HG02981 (cell line): ENCODE data around the gene ABCC1.
"Not testable (repeated sequence)": the region's sequence is repeated elsewhere in the genome, so short reads cannot be mapped to it uniquely, and the experiment has no call there.

ENCODE experiments used
- ATAC-seq: cut with Tn5 transposase; IDR thresholded peaks from one replicate; pipeline ENCODE4 v1.9.1; 2021; ENCODE audit warnings: mild to moderate bottlenecking, moderate library complexity; ENCODE audit not compliant: unreplicated experiment

ABCC1 gene

DNA sequence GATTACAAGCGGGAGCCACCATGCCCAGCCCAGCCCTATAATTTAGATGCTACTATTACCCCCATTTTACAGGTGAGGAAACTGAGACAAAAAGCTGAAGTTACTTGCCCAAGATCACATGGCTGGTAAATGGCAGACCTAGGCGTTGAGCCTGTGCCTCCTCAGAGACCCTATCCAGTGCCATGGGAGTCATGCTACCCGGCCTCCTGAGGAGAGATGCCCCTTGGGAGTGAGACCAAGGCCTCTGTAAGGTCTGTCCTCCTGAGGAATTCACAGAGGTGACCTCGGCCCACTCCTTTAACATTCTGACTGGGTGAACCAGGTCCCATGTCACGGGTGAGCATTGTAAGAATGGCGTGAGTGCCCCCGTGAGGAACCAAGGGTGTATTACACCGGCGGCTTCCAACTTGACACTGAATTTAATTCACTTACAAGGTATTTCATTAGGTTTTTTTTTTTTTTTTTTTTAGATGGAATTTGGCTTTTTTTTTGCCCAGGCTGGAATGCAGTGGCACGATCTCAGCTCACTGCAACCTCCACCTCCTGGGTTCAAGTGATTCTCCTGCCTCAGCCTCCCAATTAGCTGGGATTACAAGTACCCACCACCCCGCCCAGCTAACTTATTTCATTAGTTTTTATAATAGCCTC lies 178.2 kb downstream of the ABCC1 start:
- ATAC-seq = peak; percentile 60

DNA sequence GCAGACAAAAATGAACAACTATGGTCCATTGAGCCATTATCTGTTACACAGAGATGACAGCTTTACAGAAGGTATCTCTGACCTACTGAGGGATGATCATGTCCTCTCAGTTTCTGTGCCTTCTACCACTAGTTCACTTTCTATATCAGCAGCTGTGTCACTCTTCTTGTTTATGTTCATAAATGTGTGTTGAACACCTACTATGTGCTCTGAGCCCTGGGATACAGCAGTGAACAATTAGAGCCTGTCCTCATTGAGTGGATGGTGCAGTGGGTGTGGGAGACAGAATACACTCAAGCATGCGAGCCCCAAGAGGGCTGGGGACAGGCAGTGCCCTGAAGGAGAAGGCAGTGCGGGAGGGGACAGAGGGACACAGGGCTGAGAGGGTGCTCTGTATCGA lies 181.8 kb downstream of the ABCC1 start:
- ATAC-seq = no peak

DNA sequence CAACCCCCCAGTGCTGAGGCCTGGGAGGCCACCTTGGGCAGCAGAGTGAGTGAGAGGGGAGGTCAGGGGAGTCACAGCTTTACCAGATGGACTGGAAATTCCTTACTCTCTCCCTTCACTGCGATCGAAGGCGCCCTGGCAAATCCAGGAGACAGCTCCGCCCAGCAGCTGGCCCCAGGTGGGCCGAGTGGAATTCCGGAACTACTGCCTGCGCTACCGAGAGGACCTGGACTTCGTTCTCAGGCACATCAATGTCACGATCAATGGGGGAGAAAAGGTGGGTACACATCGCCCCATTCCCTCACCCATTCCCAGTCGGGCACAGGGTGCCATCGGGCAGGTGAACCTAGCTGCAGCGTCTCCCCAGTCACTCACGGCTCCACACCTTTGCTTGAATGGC lies 182.2 kb downstream of the ABCC1 start:
- ATAC-seq = no peak

DNA sequence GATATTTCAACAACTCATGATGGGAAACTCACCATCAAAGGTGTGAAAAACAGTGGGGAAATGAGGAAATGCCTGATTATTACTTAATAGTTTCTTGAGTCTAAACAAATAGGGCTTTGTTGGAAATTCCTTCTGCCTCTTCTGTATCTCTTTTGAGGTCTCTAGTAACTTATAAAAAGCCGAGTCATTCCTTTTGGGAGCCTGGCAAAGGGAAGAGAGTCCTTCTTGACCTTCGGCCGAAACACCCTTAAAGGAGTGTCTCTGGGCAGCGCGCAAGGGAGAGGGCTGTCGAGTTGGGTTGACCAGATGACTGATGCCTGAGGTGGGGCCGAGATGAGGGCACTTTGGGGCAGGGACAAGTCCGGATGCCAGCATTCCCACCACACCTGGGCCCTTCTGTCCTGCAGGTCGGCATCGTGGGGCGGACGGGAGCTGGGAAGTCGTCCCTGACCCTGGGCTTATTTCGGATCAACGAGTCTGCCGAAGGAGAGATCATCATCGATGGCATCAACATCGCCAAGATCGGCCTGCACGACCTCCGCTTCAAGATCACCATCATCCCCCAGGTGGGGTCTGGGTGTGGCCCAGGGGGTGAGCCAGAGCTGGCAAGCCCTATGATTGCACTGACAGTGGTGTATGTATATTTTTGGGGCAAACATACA lies 184.7 kb downstream of the ABCC1 start:
- ATAC-seq = no peak

DNA sequence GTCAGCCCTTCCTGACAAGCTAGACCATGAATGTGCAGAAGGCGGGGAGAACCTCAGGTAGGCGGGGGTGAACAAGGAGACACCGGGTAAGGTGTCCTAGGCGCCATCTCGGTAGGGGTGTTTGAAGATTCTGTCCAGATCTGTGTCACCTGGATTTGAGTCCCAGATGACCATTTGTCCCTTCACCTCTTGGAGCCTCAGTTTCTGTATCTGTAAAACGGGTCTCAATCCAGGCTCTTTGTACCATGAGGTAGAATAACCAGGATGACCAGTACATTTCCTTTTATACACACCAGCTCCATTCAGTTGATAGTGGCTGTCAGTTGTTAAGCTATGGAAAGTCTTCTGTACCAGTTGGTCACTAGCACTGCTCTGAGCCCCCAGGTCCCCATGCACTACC lies 187.2 kb downstream of the ABCC1 start:
- no peak for ATAC-seq

DNA sequence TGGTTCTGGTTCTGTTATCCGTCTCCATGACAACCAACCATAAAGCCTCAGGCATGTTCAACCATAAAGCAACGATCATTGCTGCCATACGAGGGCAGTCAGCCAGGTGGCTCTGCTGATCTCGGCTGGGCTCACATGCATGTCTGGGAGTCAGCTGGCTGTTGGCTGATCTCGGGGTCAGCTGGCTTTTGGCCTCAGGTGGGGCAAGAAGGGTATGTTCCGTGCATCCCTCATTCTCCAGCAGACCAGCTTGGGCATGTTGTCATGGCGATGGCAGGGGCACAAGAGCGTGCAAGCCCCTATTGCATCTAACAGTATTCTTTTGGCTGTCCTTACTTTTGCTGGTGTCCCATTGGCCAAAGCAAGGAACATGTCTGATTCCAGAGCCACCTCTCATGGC lies 187.7 kb downstream of the ABCC1 start:
- ATAC-seq = no peak

DNA sequence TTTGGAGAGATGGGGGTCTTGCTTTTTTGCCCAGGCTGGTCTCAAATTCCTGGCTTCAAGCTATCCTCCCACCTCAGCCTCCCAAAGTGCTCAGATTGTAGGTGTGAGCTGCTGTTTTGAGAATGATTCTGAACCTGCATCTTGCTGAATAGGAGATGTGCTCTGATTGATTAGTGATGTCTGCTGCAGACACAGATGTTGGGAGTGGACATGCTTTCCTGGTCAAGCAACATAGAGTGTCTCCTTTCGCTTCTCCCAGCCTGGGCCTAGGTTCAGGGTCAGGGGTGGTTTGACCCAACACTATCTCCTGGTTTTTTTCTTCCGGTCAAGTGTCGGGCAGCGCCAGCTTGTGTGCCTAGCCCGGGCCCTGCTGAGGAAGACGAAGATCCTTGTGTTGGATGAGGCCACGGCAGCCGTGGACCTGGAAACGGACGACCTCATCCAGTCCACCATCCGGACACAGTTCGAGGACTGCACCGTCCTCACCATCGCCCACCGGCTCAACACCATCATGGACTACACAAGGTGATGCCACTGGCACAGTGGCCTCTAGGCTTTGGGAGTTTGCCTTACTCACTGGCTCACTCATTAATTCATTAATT lies 188.7 kb downstream of the ABCC1 start:
- ATAC-seq = no peak

DNA sequence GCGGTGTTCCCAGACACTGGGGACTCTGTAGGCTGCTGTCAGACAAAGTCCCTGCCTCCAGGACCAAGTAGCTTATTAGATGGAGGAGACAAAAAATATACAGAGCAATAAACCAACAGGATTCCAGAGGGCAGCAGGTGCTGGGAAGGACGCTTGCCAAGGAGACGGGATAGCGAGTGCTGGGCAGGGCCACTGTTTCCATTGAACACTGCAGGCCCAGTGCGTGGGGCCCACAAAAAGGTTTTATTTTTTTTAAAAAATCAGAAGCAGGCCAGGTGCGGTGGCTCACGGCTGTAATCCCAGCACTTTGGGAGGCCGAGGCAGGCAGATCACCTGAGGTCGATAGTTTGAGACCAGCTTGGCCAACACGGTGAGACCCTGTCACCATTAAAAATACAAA lies 189.6 kb downstream of the ABCC1 start:
- no peak for ATAC-seq

DNA sequence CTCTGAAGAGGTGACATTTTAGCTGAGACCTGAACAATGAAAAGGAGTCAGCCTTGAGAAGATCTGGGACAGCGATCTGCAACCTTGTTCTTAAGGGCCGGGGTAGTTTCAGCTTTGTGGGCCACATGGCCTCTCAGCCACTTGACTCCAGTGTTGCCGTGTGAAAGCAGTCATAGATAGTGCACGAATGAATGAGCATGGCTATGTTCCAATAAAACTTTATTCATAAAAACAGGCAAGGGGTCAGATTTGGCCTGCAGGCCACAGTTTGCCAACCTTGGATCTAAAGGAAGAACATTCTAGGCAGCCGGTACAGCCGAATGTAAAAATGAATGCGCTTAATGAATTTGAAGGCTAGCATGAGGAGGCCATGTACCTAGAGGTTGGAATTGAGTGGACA lies 190.4 kb downstream of the ABCC1 start:
- no peak for ATAC-seq

DNA sequence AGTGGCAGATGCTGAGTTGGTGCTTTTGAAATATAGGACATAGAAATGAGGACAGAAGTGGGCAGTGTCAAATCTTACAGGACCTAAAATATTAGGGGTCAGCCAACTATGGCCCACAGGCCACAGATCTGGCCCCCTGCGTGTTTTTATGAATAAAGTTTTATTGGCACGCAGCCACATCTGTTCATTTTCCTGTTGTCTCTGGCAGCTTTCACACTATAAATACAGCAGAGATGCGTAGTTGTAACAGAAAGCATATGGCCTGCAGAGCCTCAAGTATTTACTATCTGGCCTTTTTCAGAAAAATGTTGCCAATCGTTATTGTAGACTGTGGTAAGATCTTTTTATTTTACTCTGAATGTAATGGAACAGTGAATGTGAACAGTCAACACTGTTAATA lies 191.1 kb downstream of the ABCC1 start:
- no peak for ATAC-seq

DNA sequence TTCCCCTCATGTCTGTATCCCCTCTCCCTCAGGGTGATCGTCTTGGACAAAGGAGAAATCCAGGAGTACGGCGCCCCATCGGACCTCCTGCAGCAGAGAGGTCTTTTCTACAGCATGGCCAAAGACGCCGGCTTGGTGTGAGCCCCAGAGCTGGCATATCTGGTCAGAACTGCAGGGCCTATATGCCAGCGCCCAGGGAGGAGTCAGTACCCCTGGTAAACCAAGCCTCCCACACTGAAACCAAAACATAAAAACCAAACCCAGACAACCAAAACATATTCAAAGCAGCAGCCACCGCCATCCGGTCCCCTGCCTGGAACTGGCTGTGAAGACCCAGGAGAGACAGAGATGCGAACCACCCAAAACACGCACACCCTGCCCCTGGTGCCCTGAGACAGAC lies 191.7 kb downstream of the ABCC1 start:
- ATAC-seq = no peak

DNA sequence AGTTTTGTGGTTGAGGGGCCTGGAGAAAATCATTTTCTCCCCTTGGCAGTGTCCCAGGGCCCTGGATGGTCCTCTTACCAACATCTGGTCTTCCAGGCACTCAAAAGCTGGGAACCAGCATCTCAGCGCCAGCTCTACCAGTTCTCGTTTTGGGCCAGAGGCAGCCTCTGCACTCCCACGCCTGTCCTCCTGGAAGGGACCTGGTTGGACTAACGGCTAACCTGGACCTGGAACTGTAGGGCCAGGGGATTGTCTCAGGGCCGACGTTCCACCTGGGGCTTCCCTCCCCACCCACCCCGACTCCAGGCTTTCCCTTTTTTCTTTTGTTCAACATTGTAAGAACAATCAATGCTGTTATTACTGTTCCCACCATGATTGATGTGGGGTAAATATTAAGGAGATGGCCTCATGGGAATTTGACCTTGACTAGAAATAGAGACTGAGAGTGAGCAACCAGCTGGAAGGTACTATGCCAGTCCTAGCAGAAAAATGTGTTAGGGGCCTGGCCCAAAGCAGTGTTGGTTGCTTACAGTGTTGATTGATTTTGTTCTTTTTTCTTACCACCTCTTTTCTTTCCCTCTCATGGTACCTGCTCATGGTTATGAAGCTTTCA lies 192.5 kb downstream of the ABCC1 start:
- no peak for ATAC-seq

DNA sequence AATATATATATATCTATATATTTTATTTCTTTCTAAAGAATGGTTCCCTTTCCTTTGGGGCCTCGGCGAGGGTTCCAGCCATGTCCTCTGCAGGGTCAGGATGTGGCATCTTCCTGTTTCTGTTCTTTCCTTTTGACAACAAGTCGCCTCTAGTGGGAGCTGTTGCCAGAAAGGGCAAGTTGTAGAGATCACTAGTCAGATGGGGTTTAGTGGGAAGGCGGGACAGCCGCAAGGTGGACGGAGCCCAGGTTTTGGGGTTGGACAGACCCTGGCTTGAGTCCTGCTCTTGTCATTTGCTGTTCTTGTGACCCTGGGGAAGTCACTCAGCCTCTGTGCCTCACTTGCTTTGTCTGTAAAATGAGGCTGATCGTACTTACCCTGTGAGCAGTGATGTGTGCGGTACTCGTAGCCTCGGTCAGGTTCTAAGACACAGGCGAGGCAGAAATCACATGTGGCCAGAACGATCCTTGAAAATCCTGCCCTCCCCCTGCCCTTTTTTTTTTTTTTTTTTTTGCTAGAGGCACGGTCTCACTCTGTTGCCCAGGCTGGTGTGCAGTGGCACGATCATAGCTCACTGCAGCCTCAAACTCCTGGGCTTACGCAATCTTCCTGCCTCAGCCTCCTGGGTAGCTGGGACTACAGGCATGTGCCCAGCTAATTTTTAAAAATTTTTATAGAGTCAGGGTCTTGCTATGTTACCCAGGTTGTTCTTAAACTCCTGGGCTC lies 193.8 kb downstream of the ABCC1 start:
- no peak for ATAC-seq

DNA sequence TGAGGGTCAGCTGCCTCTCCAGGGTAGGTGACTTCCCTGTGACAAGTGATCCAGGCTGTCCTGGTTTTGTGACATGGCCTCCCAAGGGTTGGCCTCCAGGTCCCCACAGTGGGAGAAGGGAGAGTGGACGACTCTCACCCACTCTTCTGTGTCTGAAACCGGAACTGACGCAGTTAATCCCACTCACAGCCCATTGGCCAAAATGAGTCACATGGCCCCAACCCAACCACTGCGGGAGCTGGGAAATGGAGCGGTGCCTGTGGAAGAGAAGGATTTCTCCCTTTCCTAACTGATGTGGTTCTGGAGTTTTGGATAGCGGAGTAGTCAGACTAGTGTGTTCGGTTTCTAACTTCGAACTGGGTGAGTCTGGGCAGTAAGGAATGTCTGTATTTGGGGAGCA lies 194.5 kb downstream of the ABCC1 start:
- ATAC-seq = no peak

DNA sequence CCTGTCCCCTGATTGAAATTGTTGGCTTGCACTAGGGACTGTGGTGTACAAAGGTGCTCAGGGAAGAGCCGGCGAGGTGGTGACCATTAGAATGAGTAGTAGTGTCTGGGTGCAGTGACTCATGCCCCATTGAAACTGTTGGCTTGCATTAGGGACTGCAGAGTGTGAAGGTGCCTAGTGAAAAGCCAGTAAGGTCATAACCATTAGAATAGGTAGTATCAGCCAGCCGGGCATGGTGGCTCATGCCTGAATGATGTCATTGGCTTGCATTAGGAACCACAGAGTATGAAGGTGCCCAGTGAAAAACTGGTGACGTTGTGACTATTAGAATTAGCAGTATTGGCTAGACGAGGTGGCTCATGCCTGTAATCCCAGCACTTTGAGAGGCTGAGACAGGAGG lies 195.0 kb downstream of the ABCC1 start:
- ATAC-seq = no peak

DNA sequence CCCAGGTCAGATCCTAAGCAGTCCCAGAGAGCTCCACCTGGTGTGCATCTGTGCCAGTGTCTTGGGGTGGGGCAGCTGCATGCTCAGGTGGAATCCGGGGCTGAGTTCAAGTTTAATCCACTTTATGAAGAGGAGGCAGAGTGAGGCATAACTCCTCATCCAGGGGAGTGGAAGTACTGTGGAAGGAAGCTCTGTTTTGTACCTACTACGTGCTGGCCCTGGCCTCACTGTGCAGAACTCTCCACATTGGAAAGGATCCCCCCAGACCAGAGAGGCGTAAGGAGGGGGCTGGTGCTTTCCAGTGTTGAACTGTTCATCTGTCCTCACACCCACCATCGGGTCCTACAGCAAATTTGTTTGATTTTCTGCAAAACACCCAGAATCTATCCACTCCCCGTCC lies 195.9 kb downstream of the ABCC1 start:
- no peak for ATAC-seq

DNA sequence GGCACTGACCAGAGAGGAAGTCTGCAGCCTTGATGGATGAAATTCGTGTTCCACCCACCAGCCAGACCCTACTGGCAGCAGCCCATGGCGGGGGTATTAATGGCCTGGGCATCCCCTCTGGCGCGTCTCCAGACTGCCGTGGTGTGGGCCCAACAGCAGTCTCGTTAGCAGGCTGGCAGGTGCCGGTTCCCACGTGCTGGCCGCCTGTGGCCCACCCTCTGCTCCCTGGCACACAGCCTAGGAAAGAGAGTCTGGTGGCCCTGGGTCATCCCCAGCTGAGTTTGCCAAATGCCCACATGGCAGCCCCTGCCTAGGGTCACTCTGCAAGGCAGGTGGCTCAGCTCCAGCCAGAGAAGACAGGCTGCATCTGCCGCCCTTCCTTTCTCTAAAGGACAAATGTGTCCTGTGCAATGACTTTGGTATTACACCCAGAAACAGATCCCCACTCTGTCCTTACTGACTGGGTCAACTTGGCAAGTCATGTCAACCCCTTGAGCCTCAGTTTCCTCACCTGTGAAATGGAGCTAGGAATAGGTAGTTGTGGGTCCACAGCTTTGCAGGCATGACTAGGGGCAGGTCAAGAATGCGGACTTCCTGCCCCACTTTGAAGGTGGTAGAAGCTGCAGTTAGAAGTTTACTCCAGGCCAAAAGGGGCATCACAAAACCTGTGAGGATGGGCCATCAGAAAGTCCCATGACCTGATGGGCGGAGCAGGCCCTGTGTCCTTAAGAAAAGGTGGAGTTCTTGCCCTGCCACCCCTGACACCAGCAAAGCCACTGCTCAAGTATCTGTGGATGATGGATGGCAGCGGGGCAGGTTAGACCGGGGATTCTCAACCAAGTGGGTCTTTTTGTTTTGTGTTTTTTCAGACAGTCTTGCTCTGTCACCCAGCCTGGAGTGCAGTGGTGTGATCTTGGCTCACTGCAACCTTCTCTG lies 197.2 kb downstream of the ABCC1 start:
- ATAC-seq = no peak

DNA sequence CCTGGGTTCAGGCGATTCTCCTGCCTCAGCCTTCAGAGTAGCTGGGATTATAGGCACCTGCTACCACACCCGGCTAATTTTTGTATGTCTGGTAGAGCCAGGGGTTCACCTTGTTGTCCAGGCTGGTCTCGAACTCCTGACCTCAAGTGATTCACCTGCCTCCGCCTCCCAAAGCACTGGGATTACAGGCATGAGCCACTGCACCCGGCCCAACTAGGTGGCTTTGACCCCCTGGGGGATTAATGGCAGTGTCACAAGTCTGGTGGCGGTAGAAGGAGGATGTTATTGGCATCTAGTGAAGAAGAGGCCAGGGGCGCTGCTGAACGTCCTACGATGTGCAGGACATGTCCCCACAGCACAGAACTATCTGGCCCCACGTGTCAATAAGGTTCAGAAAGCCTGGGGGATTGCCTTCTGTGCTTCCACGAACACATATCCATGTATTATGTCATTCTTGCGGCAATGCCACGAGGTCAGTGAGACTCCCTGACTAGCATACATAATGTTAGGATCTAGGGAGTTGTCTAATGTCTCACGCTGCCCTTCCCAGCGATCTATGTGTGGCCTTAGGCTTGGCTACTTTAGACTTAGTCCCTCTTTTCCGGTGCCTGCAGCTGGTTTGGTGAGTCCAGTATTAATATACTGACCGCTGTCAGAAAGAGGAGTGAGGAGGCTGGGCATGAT lies 198.0 kb downstream of the ABCC1 start:
- no peak for ATAC-seq

DNA sequence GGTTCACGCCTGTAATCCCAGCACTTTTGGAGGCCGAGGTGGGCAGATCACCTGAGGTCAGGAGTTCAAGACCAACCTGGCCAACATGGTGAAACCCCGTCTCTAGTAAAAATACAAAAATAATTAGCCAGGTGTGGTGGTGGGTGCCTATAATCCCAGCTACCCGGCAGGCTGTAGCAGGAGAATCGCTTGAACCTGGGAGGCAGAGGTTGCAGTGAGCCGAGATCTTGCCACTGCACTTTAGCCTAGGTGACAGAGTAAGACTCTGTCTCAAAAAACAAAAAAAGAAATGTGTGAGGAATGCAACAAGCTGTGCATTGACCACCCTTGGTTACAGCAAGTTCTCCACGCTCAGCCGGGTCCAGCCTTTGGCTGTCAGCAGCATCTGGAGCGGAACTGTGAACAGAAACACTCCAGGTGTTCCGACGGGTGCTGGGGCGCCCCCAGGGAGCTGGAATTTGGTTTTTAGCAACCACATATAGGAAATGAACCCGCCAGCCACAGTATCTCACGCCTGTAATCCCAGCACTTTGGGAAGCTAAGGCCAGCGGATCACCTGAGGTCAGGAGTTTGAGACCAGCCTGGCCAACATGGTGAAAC lies 198.7 kb downstream of the ABCC1 start:
- not testable (repeated sequence) for ATAC-seq
